Medulla oblongata (tissue), 1 donor: ENCODE data around the gene OR6M1.

Experiments
- DNase-seq: peaks from one replicate; pipeline ENCODE4 v3.0.0-alpha.2; 2015; ENCODE audit errors: extremely low spot score

The OR6M1 gene

DNA sequence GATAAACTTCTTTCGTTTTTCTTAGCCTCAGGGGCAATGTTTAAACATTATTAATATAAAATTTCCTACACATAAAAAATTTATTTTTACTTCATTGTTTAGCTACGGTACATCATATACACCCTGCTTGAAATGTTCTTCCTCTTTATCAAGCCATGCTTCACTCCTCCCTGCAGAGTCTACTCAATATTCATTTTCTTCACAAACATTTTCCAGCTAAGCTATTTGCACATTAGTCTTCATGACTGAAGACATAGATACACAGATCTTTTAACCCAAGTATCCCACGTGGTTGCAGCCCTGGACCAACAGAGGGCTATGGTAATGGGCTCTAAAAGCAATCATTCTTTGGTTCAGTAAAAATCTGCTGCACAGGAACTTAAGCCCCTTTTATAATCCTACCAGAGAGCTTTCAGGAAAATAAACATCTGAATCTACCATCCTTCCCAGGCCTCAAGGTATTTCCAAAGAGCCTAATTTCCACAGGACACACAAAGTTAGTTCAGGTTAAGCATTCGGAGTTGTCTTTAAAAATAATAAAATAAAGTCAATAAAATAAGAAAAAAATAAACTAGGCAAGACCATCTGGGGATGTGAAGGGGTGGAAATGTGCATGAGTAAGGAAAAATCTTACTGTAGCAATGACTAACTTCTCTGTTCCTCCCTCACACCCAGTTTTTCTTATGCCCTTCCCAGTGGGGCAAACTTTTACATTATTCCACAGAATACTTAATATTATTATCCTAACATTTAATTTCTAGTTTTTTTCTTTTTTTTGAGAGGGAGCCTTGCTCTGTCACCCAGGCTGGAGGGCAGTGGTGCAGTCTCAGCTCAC, 30.2 kb downstream of the OR6M1 start:
- no peak for DNase-seq

DNA sequence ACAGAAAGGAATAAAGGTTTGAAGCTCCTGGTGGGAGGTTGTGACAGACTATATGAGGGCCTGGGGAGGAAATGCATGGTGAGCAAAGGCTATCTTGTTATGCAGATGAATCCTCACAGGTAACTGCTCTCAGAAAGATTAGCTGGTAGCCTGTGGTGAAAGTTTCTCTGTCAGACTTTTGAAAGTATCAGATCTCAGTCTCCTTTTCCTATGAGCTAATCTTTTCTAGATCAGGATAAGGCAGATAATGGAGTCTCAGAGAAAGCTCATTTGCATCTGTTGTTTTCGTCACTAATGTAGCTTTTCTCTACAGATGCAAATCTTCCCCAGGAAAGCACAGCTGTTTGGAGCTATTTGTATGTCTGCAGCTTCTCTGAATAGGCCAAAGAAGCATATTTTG, 30.9 kb downstream of the OR6M1 start:
- DNase-seq: no peak

DNA sequence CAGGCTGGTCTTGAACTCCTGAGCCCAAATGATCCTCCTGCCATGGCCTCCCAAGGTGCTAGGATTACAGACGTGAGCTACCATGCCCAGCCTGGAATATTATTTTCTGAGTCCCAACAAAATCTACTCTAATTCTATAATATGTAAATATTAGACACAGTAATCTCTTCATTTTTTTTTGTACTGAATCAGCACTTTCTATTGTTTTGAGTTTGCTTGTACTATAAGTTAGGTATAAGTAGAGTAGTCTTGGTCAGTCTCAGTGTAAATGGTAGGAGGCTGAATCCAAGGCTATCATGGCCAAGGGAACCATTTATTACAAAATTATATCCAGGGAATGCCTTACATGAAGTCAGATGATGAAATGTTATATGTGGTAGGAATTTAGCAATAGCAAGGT, 32.2 kb downstream of the OR6M1 start:
- no peak for DNase-seq

GRCh38 chr11:123773026-123773425, 33.1 kb downstream of the OR6M1 start:
- no peak for DNase-seq

- no peak for DNase-seq
Measured at GRCh38 chr11:123771664-123772063, 34.5 kb downstream of the OR6M1 start.

- no peak for DNase-seq
Measured at GRCh38 chr11:123770712-123771111, 35.4 kb downstream of the OR6M1 start.

- DNase-seq: no peak
Measured at GRCh38 chr11:123765601-123766000, 40.5 kb downstream of the OR6M1 start.

- no peak for DNase-seq
Measured at GRCh38 chr11:123762422-123762821, 43.7 kb downstream of the OR6M1 start.

GRCh38 chr11:123760894-123761293, 45.3 kb downstream of the OR6M1 start:
- no peak for DNase-seq

DNA sequence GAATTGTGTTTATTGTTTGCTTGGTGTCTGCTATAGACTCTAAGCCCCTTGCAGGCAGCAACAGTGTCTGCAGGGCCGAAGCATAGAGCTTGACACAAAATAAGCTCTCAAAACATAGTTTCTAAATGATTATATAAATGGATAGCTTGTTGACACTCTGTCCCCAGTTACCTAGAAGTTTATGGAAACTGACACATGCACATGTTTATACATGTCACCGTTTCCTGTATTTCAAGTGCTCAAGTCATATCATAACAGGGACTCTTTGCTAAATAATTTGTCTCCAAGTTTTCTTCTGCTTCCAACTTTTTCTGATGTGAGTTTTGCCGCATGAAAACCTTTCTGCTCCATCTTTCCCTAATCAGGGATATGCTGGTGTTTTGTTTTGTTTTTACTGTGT, 48.2 kb downstream of the OR6M1 start:
- DNase-seq: no peak

DNA sequence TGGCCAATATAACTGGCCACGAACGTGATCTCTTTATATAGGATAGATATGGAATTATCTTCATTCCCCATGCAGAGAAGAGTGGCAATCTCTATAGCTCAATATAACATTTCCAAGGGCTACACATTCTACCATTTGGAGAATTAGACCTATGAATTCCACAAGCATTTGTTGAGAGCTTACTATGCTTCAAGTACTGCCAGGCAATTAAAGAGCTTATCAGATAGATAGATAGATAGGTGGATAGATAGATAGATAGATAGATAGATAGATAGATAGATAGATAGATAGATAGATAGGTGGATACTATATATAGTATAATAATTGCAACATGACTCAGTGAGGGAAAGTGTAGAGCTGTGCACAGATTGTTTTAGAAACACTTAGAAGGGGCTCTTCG, 50.3 kb downstream of the OR6M1 start:
- no peak for DNase-seq
